ENCODE results near the gene ERO1A. TPM values are rescaled to one million over a fixed set of nuclear protein-coding genes. Genes with fewer than 3 reads are reported as not detected.

ERO1A gene
- total RNA-seq, 1 experiment from 2014 or later, result 118 TPM

- POLR2A ChIA-PET, result interaction anchor here (0.6 kb wide), 1 partner anchor 71 kb away, joined by 3 read pairs; no protein-coding TSS in a partner anchor
- CTCF ChIA-PET, result no interaction called here
- intact Hi-C loops (cut with micrococcal nuclease), result no loop called here
Observed at GRCh38 chr14:52660832-52661231, 34.5 kb downstream of the ERO1A start.

More at GRCh38 chr14:52660832-52661231, 34.5 kb downstream of the ERO1A start:
- H3K4me1 ChIP-seq (ENCODE audit: control insufficient read depth in 1 of 2, insufficient read depth in 2 of 2, low read length in 2 of 2), result no peaks in the 10 kb centered on the region
- no peak for ATAC-seq
- no peak for DNase-seq (ENCODE audit: low read depth, low spot score)
- BruUV-seq (replicated peaks), result no TSS peak
- peaks cover 8% of the 10 kb centered on the region for H3K79me2 ChIP-seq (ENCODE audit: insufficient read depth, low read length)
- H4K20me1 ChIP-seq (ENCODE audit: insufficient read depth), result no peaks in the 10 kb centered on the region
- no peaks in the 10 kb centered on the region for H3K9me2 ChIP-seq (ENCODE audit: insufficient read depth)
- no peaks in the 10 kb centered on the region for H3K9me3 ChIP-seq (ENCODE audit: control insufficient read depth in 1 of 2, insufficient read depth in 1 of 2, low read depth in 1 of 2, low read length in 2 of 2)
- H3K27ac ChIP-seq (ENCODE audit: low read depth, low read length), result no peak overlapping the region
- H3K9ac ChIP-seq (ENCODE audit: low read length), result no peak overlapping the region
- H3K27me3 ChIP-seq (ENCODE audit: insufficient read depth, low read length), result no peaks in the 10 kb centered on the region
- no peak overlapping the region for H3K4me3 ChIP-seq (replicated peaks in 1 of 2; ENCODE audit: low read depth in 1 of 2, low read length in 2 of 2)
- TF ChIP-seq RAD21 (IDR thresholded peaks at IDR 0.05; ENCODE audit: low read depth), result no peak
- TF ChIP-seq SIN3A (IDR thresholded peaks at IDR 0.05; ENCODE audit: low read depth), result no peak
- no peak for TF ChIP-seq JUND (IDR thresholded peaks at IDR 0.05)
- TF ChIP-seq CEBPB (IDR thresholded peaks at IDR 0.05; ENCODE audit: low read depth), result no peak
- TF ChIP-seq REST (IDR thresholded peaks at IDR 0.05; ENCODE audit: low read depth), result no peak
- TF ChIP-seq FOSL1 (IDR thresholded peaks at IDR 0.05; ENCODE audit: low read depth), result no peak
- RAD21 ChIA-PET (ENCODE audit: low non-redundant PET in 1 of 2, low total read pairs in 2 of 2, uncharacterized antibody in 2 of 2, unreplicated experiment in 2 of 2), result no interaction called here
- H3K36me3 ChIP-seq (ENCODE audit: control insufficient read depth in 1 of 2, insufficient read depth in 2 of 2, low read length in 2 of 2), result peaks cover 9 to 13% of the 10 kb centered on the region in 2 experiments
- no peak overlapping the region for H3K4me2 ChIP-seq (ENCODE audit: low read length)
- H2AFZ ChIP-seq (ENCODE audit: low read depth, low read length, poor library complexity, severe bottlenecking), result no peak overlapping the region
